ENCODE results near the gene BPTF. TPM values are rescaled to one million over a fixed set of nuclear protein-coding genes. Genes with fewer than 3 reads are reported as not detected.
"Not testable (repeated sequence)": the region's sequence is repeated elsewhere in the genome, so short reads cannot be mapped to it uniquely, and the experiment has no call there.

The BPTF gene
- polyA plus RNA-seq (ENCODE audit: insufficient read length): 145 TPM
- long read RNA-seq, donor 1, partial matches to known transcripts: 29 of 33 reads
- long read RNA-seq, donor 1, other reads (novel, unspliced or antisense): 0 of 33 reads
- long read RNA-seq, donor 2, partial matches to known transcripts: 5 of 7 reads
- long read RNA-seq, donor 2, other reads (novel, unspliced or antisense): 0 of 7 reads
- long read RNA-seq, donor 3, partial matches to known transcripts: 8 of 9 reads
- long read RNA-seq, donor 3, other reads (novel, unspliced or antisense): 0 of 9 reads
- long read RNA-seq, donor 4: 0 reads
- long read RNA-seq, donor 5, partial matches to known transcripts: 0 of 2 reads
- long read RNA-seq, donor 5, other reads (novel, unspliced or antisense): 0 of 2 reads
- long read RNA-seq, donor 6, partial matches to known transcripts: 40 of 43 reads
- long read RNA-seq, donor 6, other reads (novel, unspliced or antisense): 0 of 43 reads
- long read RNA-seq, donor 7, partial matches to known transcripts: 14 of 15 reads
- long read RNA-seq, donor 7, other reads (novel, unspliced or antisense): 0 of 15 reads
- long read RNA-seq, donor 8: 0 reads

GRCh38 chr17:67824735-67825626 lies at the start of gene BPTF:
Gene BPTF, plus strand, starts transcription at chr17:67825503. Its CDS starts 222 bp downstream, at chr17:67825725.
- peak; percentile 94 for DNase-seq

- no peak for DNase-seq
Measured at GRCh38 chr17:67779098-67779672, 46.1 kb upstream of the BPTF start.

- no peak for DNase-seq
Measured at GRCh38 chr17:67784364-67785121, 40.8 kb upstream of the BPTF start.

GRCh38 chr17:67785122-67785477 lies 40.2 kb upstream of the BPTF start:
- DNase-seq: no peak

GRCh38 chr17:67785504-67785903 lies 39.8 kb upstream of the BPTF start:
- no peak for DNase-seq

- DNase-seq: peak; percentile 40
Measured at GRCh38 chr17:67800495-67800928, 24.8 kb upstream of the BPTF start.

- DNase-seq: no peak
Measured at GRCh38 chr17:67801626-67802175, 23.6 kb upstream of the BPTF start.

GRCh38 chr17:67810464-67810863 lies 14.8 kb upstream of the BPTF start:
- DNase-seq: no peak

GRCh38 chr17:67812380-67812779 lies 12.9 kb upstream of the BPTF start:
- not testable (repeated sequence) for DNase-seq

GRCh38 chr17:67813803-67814180 lies 11.5 kb upstream of the BPTF start:
- no peak for DNase-seq

GRCh38 chr17:67818110-67819002 lies 6.9 kb upstream of the BPTF start:
- no peak for DNase-seq

- DNase-seq: no peak
Measured at GRCh38 chr17:67819722-67820121, 5.6 kb upstream of the BPTF start.

- DNase-seq: no peak
Measured at GRCh38 chr17:67821871-67822367, 3.4 kb upstream of the BPTF start.

- peak; percentile 45 for DNase-seq
Measured at GRCh38 chr17:67825627-67826601, 611 bp downstream of the BPTF start.

- DNase-seq: no peak
Measured at GRCh38 chr17:67829331-67829730, 4.0 kb downstream of the BPTF start.

- DNase-seq: no peak
Measured at GRCh38 chr17:67830440-67830839, 5.1 kb downstream of the BPTF start.

GRCh38 chr17:67831268-67831667 lies 6.0 kb downstream of the BPTF start:
- no peak for DNase-seq

- no peak for DNase-seq
Measured at GRCh38 chr17:67833134-67833533, 7.8 kb downstream of the BPTF start.

Measured in left kidney (tissue), 8 donors.